AG08396 (cell line): ENCODE results near the gene RIT1.

Experiments
- DNase-seq: peaks from one replicate; pipeline ENCODE4 v3.0.0; 2012; ENCODE audit warnings: low spot score, mixed read lengths

The RIT1 gene

DNA sequence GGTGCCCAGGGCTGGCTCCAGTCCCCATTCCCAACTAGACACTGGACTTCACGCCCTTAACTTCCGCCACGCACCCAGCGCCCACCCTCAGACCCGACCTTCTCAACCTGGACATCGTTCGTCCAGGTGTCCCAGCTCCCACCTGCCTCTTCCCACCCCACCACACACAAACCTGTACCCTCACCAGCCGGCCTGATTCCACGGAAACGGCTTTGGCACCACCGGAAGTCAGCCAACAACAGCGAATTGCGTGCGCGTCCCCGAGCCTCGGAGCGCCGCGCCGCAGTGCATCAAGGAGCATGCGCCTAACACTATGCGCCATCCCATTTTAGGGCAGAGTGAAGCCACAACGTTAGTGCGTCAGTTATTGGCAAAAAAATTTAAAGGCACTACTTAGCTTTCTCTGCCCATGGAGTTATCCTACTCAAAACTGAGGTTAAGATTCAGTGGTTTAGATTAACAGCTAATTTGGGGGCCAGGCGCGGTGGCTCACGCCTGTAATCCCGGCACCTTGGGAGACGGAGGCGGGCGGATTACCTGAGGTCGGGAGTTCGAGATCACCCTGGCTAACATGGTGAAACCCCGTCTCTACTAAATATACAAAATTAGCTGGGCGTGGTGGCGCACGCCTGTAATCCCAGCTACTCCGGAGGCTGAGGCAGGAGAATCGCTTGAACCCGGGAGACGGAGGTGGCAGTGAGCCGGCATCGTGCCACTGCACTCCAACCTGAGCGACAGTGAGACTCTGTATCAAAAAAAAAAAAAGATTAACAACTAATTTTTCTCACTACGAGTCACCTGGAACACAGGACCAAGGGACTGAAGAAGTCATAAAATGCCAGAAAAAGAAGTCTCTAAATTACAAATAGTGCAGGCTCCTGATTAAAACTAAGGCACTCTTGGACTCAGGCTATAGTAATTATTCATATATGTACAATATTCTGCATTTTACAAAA is 53.9 kb downstream of the RIT1 start, which contains the start of gene GON4L:
GON4L (minus strand) TSS at position 240 of the 956 bp plus-strand sequence. CDS start 3,434 bp downstream, outside the sequence.
- peak; percentile 94 for DNase-seq

DNA sequence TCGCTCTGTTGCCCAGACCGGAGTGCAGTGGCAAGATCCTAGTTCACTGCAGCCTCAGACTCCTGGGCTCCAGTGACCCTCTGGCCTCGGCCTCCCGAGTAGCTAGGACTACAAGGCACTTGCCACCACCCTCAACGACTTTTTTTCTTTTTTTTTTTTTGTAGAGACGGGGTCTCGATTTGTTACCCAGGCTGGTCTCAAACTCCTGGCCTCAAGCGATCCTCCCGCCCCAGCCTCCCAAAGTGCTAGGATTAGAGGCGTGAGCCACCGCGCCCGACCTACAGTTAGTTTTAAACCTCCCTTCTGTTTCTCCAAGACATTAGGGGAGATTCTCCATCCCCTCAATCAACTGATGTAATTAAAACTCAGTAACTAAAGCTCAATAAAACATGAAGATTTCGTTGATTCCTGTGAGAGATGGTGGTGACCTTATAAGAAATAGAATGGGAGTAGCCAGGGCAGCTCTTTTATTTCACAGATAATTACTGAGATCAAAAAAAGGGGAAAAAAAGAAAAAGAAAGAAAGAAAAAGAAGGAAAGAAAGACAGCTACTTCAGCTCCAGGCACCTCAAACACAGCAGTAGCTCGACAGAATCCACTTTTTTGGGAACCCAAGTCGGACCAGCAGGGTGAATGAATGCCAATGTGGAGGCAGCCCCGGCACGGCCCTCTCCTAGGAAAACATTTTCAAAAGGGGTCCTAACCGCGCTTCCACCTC is 54.7 kb downstream of the RIT1 start:
- no peak for DNase-seq

DNA sequence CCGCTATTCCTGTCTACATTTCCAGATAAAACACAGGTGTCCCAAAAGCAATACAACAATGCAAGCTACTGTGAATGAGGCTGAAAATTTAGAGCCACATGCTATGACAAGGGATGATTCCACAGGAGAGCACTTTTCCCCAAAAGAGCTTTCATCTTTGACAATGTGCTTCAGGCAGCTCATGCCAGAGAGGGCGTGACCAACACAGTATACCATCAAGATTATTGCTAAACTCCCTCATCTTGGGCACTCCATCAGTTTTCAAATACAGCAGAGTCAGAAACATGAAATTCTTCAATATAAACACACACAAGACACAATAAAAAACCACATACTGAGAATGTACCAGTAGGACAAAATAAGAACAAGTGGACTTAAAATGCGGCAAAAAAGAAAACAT is 60.8 kb downstream of the RIT1 start:
- no peak for DNase-seq

DNA sequence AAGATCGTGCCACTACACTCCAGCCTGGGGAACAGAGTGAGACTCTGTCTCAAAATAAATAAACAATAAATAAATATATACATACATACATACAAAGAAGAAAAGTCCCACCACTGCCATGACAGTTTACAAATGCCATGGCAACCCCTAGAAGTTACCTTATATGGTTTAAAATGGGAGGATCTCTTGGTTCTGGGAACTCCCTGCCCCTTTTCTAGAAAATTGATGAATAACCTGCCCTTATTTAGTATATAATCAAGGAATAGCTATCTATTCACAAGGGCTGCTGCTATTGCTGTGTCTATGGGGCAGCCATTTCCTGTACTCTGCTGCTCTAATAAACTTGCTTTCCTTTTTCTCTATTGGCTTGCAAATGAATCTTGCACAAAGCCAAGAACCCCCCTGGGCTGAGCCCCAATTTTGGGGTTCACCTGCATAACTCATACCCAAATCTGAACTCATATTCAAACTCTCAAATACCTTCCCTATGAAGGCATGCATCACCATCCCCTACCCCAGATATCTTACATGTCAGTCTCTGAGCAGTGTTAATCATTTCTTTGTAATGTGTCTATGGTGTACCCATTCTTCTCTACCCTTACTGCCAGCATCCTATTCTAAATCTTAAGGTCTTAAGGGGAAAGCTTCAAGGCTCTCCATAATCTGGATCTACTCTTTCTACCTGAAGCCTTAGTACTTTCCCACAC is 63.2 kb downstream of the RIT1 start:
- no peak for DNase-seq
